ENCODE results near the gene CHMP4A. TPM values are rescaled to one million over a fixed set of nuclear protein-coding genes. Genes with fewer than 3 reads are reported as not detected.
A peak's percentile ranks its signal among the peaks of the same experiment; 100 is the strongest.

Gene CHMP4A
- total and polyA plus RNA-seq, 2 of the 13 experiments (the other 11 are each of a cell fraction or from before 2014, with no cell fraction given), result 83.6 to 113 TPM

DNA sequence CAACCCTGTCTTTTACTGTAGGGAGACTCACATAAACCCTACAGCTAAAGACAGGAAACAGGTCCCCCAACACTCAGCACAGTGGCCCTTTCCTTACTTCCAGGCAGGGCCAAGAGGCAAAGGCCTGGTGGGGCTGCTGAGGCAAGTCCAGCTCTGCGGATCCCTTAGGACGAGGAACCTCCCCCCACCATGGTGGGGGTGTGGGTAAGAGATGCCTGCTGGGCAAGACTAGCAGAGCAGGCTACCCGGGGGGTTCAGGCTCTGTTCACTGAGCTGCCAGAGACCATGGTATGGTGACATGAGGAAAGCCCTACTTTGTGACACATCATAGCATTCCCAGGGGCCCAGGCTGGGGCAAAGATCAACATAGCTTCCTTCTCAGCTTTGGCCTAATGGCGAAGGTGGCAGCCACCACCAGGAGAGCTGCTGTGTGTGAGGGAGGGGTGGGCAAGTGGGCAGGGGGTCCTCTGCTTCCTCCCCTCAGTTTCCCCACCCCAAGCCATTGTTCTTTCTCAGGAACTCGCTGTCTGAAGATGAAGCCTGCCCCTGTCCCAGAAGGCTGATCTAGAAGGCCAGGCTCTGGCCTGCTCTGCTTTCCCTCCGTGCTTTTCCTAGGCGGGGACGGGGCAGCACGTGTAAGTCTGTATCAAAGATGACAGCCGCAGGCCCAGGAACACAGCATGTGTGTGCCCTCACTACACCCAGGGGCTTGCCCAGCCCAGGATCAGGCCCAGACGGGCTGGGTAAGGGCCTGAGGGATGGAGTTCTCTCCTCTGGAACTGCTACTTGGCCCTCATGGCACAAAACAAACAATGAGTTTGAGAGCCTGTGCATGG, 39.2 kb upstream of the CHMP4A start (continued):
- TF ChIP-seq, protein P1, sequence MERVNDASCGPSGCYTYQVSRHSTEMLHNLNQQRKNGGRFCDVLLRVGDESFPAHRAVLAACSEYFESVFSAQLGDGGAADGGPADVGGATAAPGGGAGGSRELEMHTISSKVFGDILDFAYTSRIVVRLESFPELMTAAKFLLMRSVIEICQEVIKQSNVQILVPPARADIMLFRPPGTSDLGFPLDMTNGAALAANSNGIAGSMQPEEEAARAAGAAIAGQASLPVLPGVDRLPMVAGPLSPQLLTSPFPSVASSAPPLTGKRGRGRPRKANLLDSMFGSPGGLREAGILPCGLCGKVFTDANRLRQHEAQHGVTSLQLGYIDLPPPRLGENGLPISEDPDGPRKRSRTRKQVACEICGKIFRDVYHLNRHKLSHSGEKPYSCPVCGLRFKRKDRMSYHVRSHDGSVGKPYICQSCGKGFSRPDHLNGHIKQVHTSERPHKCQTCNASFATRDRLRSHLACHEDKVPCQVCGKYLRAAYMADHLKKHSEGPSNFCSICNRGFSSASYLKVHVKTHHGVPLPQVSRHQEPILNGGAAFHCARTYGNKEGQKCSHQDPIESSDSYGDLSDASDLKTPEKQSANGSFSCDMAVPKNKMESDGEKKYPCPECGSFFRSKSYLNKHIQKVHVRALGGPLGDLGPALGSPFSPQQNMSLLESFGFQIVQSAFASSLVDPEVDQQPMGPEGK (CRISPR knock-in tag; IDR thresholded peaks at IDR 0.05), result no peak; the same call in 1 of the 2 replicates
- TF ChIP-seq SNAI1 (CRISPR knock-in tag; IDR thresholded peaks at IDR 0.05; ENCODE audit: borderline replicate concordance) (no peak), RBM39 (IDR thresholded peaks at IDR 0.05; ENCODE audit: low read depth, low read length, poor library complexity, severe bottlenecking) (peak; percentile 47), MTA1 (CRISPR knock-in tag; IDR thresholded peaks at IDR 0.05; ENCODE audit: borderline replicate concordance) (no peak; the same call in 1 of the 2 replicates), IKZF4 (CRISPR knock-in tag; IDR thresholded peaks at IDR 0.05; ENCODE audit: borderline replicate concordance, low read depth, not compliant biosample characterization) (no peak), GFI1 (CRISPR knock-in tag; IDR thresholded peaks at IDR 0.05; ENCODE audit: borderline replicate concordance) (no peak), KMT2B (CRISPR knock-in tag; IDR thresholded peaks at IDR 0.05) (no peak), ZSCAN21 (CRISPR knock-in tag; IDR thresholded peaks at IDR 0.05; ENCODE audit: borderline replicate concordance) (peak; percentile 54; the same call in 1 of the 2 replicates), CENPX (CRISPR knock-in tag; IDR thresholded peaks at IDR 0.05) (no peak), KAT8 (CRISPR knock-in tag; IDR thresholded peaks at IDR 0.05) (0 out of 2 replicates have a peak, but pooled peaks have one; percentile 55), FOSL1 (CRISPR knock-in tag; IDR thresholded peaks at IDR 0.05; ENCODE audit: borderline replicate concordance) (no peak), ZNF615 (CRISPR knock-in tag; IDR thresholded peaks at IDR 0.05; ENCODE audit: borderline replicate concordance) (no peak), SIX4 (CRISPR knock-in tag; IDR thresholded peaks at IDR 0.05) (no peak), HDAC2 (CRISPR knock-in tag; IDR thresholded peaks at IDR 0.05) (no peak; the same call in 1 of the 2 replicates), CHCHD3 (CRISPR knock-in tag; IDR thresholded peaks at IDR 0.05) (no peak), YEATS4 (CRISPR knock-in tag; IDR thresholded peaks at IDR 0.05; ENCODE audit: borderline replicate concordance) (no peak; the same call in 1 of the 2 replicates), GATAD2A (CRISPR knock-in tag; IDR thresholded peaks at IDR 0.05) (peak; percentile 91), PTBP1 (IDR thresholded peaks at IDR 0.05; ENCODE audit: low read depth, low read length, poor library complexity, severe bottlenecking) (no peak), ARNT (IDR thresholded peaks at IDR 0.05) (no peak)
- TF ChIP-seq, protein P2, sequence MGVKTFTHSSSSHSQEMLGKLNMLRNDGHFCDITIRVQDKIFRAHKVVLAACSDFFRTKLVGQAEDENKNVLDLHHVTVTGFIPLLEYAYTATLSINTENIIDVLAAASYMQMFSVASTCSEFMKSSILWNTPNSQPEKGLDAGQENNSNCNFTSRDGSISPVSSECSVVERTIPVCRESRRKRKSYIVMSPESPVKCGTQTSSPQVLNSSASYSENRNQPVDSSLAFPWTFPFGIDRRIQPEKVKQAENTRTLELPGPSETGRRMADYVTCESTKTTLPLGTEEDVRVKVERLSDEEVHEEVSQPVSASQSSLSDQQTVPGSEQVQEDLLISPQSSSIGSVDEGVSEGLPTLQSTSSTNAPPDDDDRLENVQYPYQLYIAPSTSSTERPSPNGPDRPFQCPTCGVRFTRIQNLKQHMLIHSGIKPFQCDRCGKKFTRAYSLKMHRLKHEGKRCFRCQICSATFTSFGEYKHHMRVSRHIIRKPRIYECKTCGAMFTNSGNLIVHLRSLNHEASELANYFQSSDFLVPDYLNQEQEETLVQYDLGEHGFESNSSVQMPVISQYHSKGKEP (CRISPR knock-in tag; IDR thresholded peaks at IDR 0.05), result no peak
- TF ChIP-seq, protein P3, sequence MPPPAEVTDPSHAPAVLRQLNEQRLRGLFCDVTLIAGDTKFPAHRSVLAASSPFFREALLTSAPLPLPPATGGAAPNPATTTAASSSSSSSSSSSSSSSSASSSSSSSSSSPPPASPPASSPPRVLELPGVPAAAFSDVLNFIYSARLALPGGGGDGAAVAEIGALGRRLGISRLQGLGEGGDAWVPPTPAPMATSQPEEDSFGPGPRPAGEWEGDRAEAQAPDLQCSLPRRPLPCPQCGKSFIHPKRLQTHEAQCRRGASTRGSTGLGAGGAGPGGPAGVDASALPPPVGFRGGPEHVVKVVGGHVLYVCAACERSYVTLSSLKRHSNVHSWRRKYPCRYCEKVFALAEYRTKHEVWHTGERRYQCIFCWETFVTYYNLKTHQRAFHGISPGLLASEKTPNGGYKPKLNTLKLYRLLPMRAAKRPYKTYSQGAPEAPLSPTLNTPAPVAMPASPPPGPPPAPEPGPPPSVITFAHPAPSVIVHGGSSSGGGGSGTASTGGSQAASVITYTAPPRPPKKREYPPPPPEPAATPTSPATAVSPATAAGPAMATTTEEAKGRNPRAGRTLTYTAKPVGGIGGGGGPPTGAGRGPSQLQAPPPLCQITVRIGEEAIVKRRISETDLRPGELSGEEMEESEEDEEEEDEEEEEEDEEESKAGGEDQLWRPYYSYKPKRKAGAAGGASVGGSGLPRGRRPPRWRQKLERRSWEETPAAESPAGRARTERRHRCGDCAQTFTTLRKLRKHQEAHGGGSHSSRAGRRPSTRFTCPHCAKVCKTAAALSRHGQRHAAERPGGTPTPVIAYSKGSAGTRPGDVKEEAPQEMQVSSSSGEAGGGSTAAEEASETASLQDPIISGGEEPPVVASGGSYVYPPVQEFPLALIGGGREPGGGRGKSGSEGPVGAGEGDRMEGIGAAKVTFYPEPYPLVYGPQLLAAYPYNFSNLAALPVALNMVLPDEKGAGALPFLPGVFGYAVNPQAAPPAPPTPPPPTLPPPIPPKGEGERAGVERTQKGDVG (CRISPR knock-in tag; IDR thresholded peaks at IDR 0.05; ENCODE audit: borderline replicate concordance), result peak; percentile 96

Measured in HepG2 (cell line).